GM12878 (cell line): ENCODE results near the gene GIGYF1. TPM values are rescaled to one million over a fixed set of nuclear protein-coding genes. Genes with fewer than 3 reads are reported as not detected.

Experiments
- ATAC-seq: fragments of 200-7000 bp; cut with Tn5 transposase; 3 replicates; pipeline ENCODE4 v1.9.1; 2020; ENCODE audit warnings: mild to moderate bottlenecking, moderate library complexity
- BruUV-seq: library from RNA; stranded (reverse); fragments of 400-500 nt; replicated peaks from 2 replicates; lab custom pipeline; 2021; lab: Mats Ljungman, UMichigan
- CTCF ChIA-PET: fragments of 300-600 bp; sonication (Branson Sonifier 250); formaldehyde crosslinking; extraction: SDS; loops from one replicate; lab custom pipeline; 2021; ENCODE audit warnings: inconsistent platforms; lab: Yijun Ruan, JAX
- POLR2A ChIA-PET: fragments of 350-600 bp; formaldehyde crosslinking; extraction: SDS; loops from one replicate; lab custom pipeline; 2021; ENCODE audit warnings: inconsistent platforms; lab: Charles Lee
- RAD21 ChIA-PET: fragments of 300-600 bp; sonication (Branson Sonifier 250); formaldehyde crosslinking; loops from one replicate; lab custom pipeline; 2023; ENCODE audit warnings: antibody characterized with exemption; ENCODE audit not compliant: unreplicated experiment; lab: Charles Lee
- SMC1A ChIA-PET: fragments of 300-600 bp; sonication (Branson Sonifier 250); formaldehyde crosslinking; loops from one replicate; lab custom pipeline; 2023; ENCODE audit not compliant: unreplicated experiment, uncharacterized antibody; lab: Charles Lee
- DNase-seq: peaks from one replicate; pipeline ENCODE4 v3.0.0-alpha.2; 2011; ENCODE audit warnings: low read depth, low spot score
- FAIRE-seq: peaks from 3 replicates; lab custom pipeline; 2011; peaks lifted over from hg19 to GRCh38; lab: Jason Lieb, UNC
- H2AFZ ChIP-seq: 2 replicates; pipeline ENCODE4 v1.6.0; 2011; ENCODE audit warnings: low read depth, low read length, control low read depth; ENCODE audit not compliant: control insufficient read depth
- H3K27ac ChIP-seq: 2 replicates; pipeline ENCODE4 v1.5.1; 2011; ENCODE audit warnings: control low read depth; ENCODE audit not compliant: control insufficient read depth, insufficient read depth
- H3K27me3 ChIP-seq, 2 experiments: replicated peaks in 1 of 2; 2 replicates each; pipeline versions ENCODE4 v1.6.0 to v1.6.1; 2011; ENCODE audit warnings: low read length in 1 of 2; ENCODE audit not compliant: control insufficient read depth in 2 of 2, insufficient read depth in 2 of 2
- H3K36me3 ChIP-seq, 2 experiments: 2 replicates each; pipeline ENCODE4 v1.5.1; 2011; ENCODE audit warnings: low read length in 1 of 2; ENCODE audit not compliant: control insufficient read depth in 2 of 2, insufficient read depth in 2 of 2
- H3K4me1 ChIP-seq: 2 replicates; pipeline ENCODE4 v1.6.1; 2011; ENCODE audit warnings: mild to moderate bottlenecking, low read length, moderate library complexity, mixed read lengths; ENCODE audit not compliant: control insufficient read depth, insufficient read depth
- H3K4me2 ChIP-seq: 2 replicates; pipeline ENCODE4 v1.6.0; 2011; ENCODE audit warnings: control low read depth; ENCODE audit not compliant: control insufficient read depth, insufficient read depth
- H3K4me3 ChIP-seq: fragments of 200-600 bp; sonication (generic); 2 replicates; pipeline ENCODE4 v1.5.1; 2016
- H3K79me2 ChIP-seq: 2 replicates; pipeline ENCODE4 v1.6.0; 2011; ENCODE audit warnings: low read length; ENCODE audit not compliant: control insufficient read depth, insufficient read depth
- H3K9ac ChIP-seq: 2 replicates; pipeline ENCODE4 v1.8.0; 2011; ENCODE audit warnings: low read length, control low read depth, mixed read lengths; ENCODE audit not compliant: control insufficient read depth, insufficient read depth
- H3K9me3 ChIP-seq: replicated peaks from 3 replicates; pipeline ENCODE4 v1.5.1; 2011; ENCODE audit warnings: mild to moderate bottlenecking, low read length; ENCODE audit not compliant: control insufficient read depth, insufficient read depth
- H4K20me1 ChIP-seq: 2 replicates; pipeline ENCODE4 v1.6.0; 2011; ENCODE audit not compliant: control insufficient read depth, insufficient read depth
- ASH2L ChIP-seq: fragments of 300-600, 200-600 bp; sonication (generic); IDR thresholded peaks from 2 replicates; pipeline ENCODE4 v1.6.1; 2017; ENCODE audit warnings: low read depth, mild to moderate bottlenecking, borderline replicate concordance
- CREM ChIP-seq: IDR thresholded peaks from 2 replicates; pipeline ENCODE4 v1.6.1; 2014; ENCODE audit warnings: antibody characterized with exemption, low read depth
- EED ChIP-seq: sonication (generic); IDR thresholded peaks from 2 replicates; pipeline ENCODE4 v1.6.1; 2016; ENCODE audit warnings: antibody characterized with exemption, low read depth
- EGR1 ChIP-seq, 2 experiments: IDR thresholded peaks; 1 replicate in 1 of 2; 2 replicates in 1 of 2; pipeline ENCODE4 v1.6.1; 2011 to 2012; ENCODE audit warnings: low read depth in 2 of 2, low read length in 2 of 2, borderline replicate concordance in 1 of 2, mild to moderate bottlenecking in 1 of 2, moderate library complexity in 1 of 2
- EP300 ChIP-seq, 2 experiments: fragments of 150-350 bp in 1 of 2; IDR thresholded peaks; 2 replicates each; pipeline ENCODE4 v1.6.1; 2011 to 2012; ENCODE audit warnings: low read depth in 2 of 2, low read length in 2 of 2, borderline replicate concordance in 1 of 2, improper control_type of control experiment in 1 of 2, inconsistent platforms in 1 of 2; ENCODE audit not compliant: control insufficient read depth in 1 of 2
- HDAC2 ChIP-seq: fragments of 200-600 bp; sonication (generic); IDR thresholded peaks from 2 replicates; pipeline ENCODE4 v1.6.1; 2017
- IRF4 ChIP-seq: IDR thresholded peaks from 2 replicates; pipeline ENCODE4 v1.6.1; 2011; ENCODE audit warnings: low read depth, low read length
- LARP7 ChIP-seq: fragments of 450-650 bp; IDR thresholded peaks from 2 replicates; pipeline ENCODE4 v1.6.1; 2017; ENCODE audit warnings: mild to moderate bottlenecking
- MEF2A ChIP-seq: IDR thresholded peaks from 2 replicates; pipeline ENCODE4 v1.6.1; 2011; ENCODE audit warnings: low read depth, mild to moderate bottlenecking, low read length, moderate library complexity; ENCODE audit not compliant: insufficient read depth
- MEF2B ChIP-seq: fragments of 450-650 bp; IDR thresholded peaks from 2 replicates; pipeline ENCODE4 v1.6.1; 2018; ENCODE audit warnings: mild to moderate bottlenecking, moderate library complexity; ENCODE audit not compliant: partially characterized antibody, poor library complexity, severe bottlenecking
- MTA2 ChIP-seq: fragments of 450-650 bp; IDR thresholded peaks from 2 replicates; pipeline ENCODE4 v1.6.1; 2016; ENCODE audit warnings: low read depth, mild to moderate bottlenecking, moderate library complexity
- RELA ChIP-seq: fragments of 450-650 bp; IDR thresholded peaks from 2 replicates; pipeline ENCODE4 v1.8.0; 2014; ENCODE audit warnings: borderline replicate concordance; ENCODE audit not compliant: partially characterized antibody
- SIX5 ChIP-seq: IDR thresholded peaks from 2 replicates; pipeline ENCODE4 v1.6.1; 2011; ENCODE audit warnings: mild to moderate bottlenecking, low read depth, low read length, moderate library complexity; ENCODE audit not compliant: severe bottlenecking
- SKIL ChIP-seq: fragments of 450-650 bp; IDR thresholded peaks from 2 replicates; pipeline ENCODE4 v1.6.1; 2017; ENCODE audit warnings: mild to moderate bottlenecking, low read depth, inconsistent platforms; ENCODE audit not compliant: poor library complexity, severe bottlenecking
- SMARCA5 ChIP-seq: fragments of 450-650 bp; IDR thresholded peaks from 2 replicates; pipeline ENCODE4 v1.6.1; 2017; ENCODE audit warnings: mild to moderate bottlenecking
- SMC3 ChIP-seq: IDR thresholded peaks from 2 replicates; pipeline ENCODE4 v1.6.1; 2011; ENCODE audit warnings: low read length, improper control_type of control experiment, borderline replicate concordance
- STAT1 ChIP-seq: fragments of 450-650 bp; conservative IDR thresholded peaks from 2 replicates; pipeline ENCODE4 v1.6.1; 2014; ENCODE audit warnings: antibody characterized with exemption, mild to moderate bottlenecking
- TCF3 ChIP-seq: IDR thresholded peaks from 2 replicates; pipeline ENCODE4 v1.6.1; 2012; ENCODE audit warnings: low read depth, mild to moderate bottlenecking, low read length, borderline replicate concordance; ENCODE audit not compliant: insufficient read depth
- ZBED1 ChIP-seq: IDR thresholded peaks from 2 replicates; pipeline ENCODE4 v1.6.1; 2016; ENCODE audit warnings: borderline replicate concordance
- WGBS: methylation state at CpG from one replicate; pipeline ENCODE4 v1.1.6; 2016; ENCODE audit warnings: low lambda C conversion rate; ENCODE audit not compliant: insufficient replicate concordance, insufficient coverage; ENCODE audit errors: missing lambda C conversion rate; 5-methylcytosine and 5-hydroxymethylcytosine counted together
- in situ Hi-C: fragments of 300-500 bp; cut with MboI; formaldehyde crosslinking; loops from 9 replicates; pipeline ENCODE4 v1.14.3; 2018; ENCODE audit warnings: mixed read lengths
- intact Hi-C: fragments of 100-400 bp; cut with micrococcal nuclease; formaldehyde crosslinking; loops from one replicate; pipeline ENCODE4 v1.14.2; 2022; ENCODE audit not compliant: unreplicated experiment
- polyA plus RNA-seq, 11 experiments: library from polyadenylated mRNA; depleted of rRNA in 4 of 11; unstranded in 6 of 11; stranded (reverse) in 5 of 11; fragments of >200 nt; fragmentation: Nextera tagmentation in 4 of 11; fragmentation: Illumina TruSeq in 1 of 11; extraction: Ambion mirVana in 4 of 11; extraction: Trizol in 1 of 11; gene quantifications; 1 replicate in 1 of 11; 2 replicates in 10 of 11; pipeline versions ENCODE4 v1.2.1 to v1.2.3, GENCODE V29; 2011 to 2016; ENCODE audit warnings: inconsistent platforms in 2 of 11, missing spikeins in 2 of 11, low read depth in 1 of 11
- total RNA-seq, 4 experiments: library from RNA; depleted of rRNA in 3 of 4; stranded (reverse); fragments of >200 nt in 3 of 4; fragmentation: Illumina TruSeq in 1 of 4; extraction: Trizol in 1 of 4; gene quantifications; 2 replicates each; pipeline versions ENCODE4 v1.2.1 to v1.2.3, GENCODE V29; 2013 to 2021
- TF ChIP-seq, protein P1 (sequence below), 3 experiments: IDR thresholded peaks in 2 of 3; conservative IDR thresholded peaks in 1 of 3; 2 replicates each; pipeline ENCODE4 v1.5.1; 2011; ENCODE audit warnings: low read depth in 3 of 3, low read length in 3 of 3, mild to moderate bottlenecking in 3 of 3, control low read depth in 2 of 3, moderate library complexity in 2 of 3, inconsistent platforms in 1 of 3, mixed read lengths in 1 of 3; ENCODE audit not compliant: control insufficient read depth in 2 of 3, insufficient read depth in 1 of 3; ENCODE audit errors: extremely low read depth in 1 of 3

GIGYF1 gene
- total and polyA plus RNA-seq, 10 of the 15 experiments (the other 5 are each of a cell fraction or from before 2014, with no cell fraction given), result 0.31 to 47.2 (median 9.9) TPM

DNA sequence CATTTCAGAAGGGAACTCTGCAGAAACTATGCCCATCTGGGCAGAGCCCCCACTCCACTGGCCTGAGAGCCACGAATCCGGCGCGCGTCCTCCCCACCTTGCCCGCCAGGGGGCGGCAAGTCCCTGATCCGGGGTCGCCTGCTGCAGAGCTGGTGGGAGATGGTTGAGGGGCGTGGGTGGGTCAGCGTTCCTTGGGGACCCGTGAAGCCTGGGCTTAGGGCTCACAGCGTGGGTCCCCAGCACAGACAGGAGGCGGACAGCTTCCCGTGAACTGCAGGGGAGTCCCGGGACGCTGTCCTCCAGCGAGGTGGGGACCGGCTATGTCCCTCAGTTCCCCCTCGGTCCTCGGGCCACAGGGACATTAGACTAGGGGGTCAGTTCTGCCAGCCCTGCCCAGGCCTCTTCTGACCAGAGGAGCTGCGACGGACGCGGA lies 11.3 kb upstream of the GIGYF1 start:
- TSS peak; percentile 99 for BruUV-seq
- H3K27ac ChIP-seq, result peak overlapping the region; percentile 93
- ATAC-seq (peak; percentile 87), DNase-seq (peak; percentile 36), FAIRE-seq (peak; percentile 31)
- peak overlapping the region; percentile 80 for H3K4me3 ChIP-seq
- peaks cover 18% of the 10 kb centered on the region for H3K79me2 ChIP-seq
- H2AFZ ChIP-seq, result peak overlapping the region; percentile 89
- H3K36me3 ChIP-seq, result peaks cover 0 to 5% of the 10 kb centered on the region in 2 experiments; a peak in 2 of 4 replicates
- under 1% methylated on average over 21 of the region's 25 CpGs for WGBS
- H4K20me1 ChIP-seq, result no peaks in the 10 kb centered on the region
- RAD21 ChIA-PET, result interaction anchor here (0.6 to 2.8 kb wide), 19 partner anchors 11 to 270 kb away, joined by 3 to 56 read pairs (median 4); partner anchors contain the start of genes EPO, FBXO24, GIGYF1 and GNB2
- peak overlapping the region; percentile 85 for H3K4me2 ChIP-seq
- H3K9me3 ChIP-seq, result no peaks in the 10 kb centered on the region
- in situ Hi-C loops (loop anchor here (10.0 kb wide), 1 partner anchor 149 kb away; the partner anchor contains the start of gene SLC12A9), intact Hi-C loops (loop anchor here (1.0 to 5.0 kb wide), 2 partner anchors 73 to 147 kb away; partner anchors contain the start of gene SLC12A9)
- SMC1A ChIA-PET, result interaction anchor here (0.8 to 3.1 kb wide), 11 partner anchors 9 to 185 kb away, joined by 3 to 44 read pairs (median 8); partner anchors contain the start of genes FBXO24, GIGYF1, LRCH4 and MOSPD3
- POLR2A ChIA-PET, result interaction anchor here (0.6 to 2.3 kb wide), 14 partner anchors 8 to 437 kb away, joined by 3 to 29 read pairs (median 6); partner anchors contain the start of genes FBXO24, GIGYF1, LRCH4 and MOSPD3
- CTCF ChIA-PET, result interaction anchor here (0.7 to 6.1 kb wide), 44 partner anchors 9 to 1028 kb away, joined by 3 to 134 read pairs (median 5); partner anchors contain the start of genes FBXO24, GIGYF1, GNB2 and LRCH4
- H3K9ac ChIP-seq, result peak overlapping the region; percentile 94
- peaks cover 13% of the 10 kb centered on the region for H3K4me1 ChIP-seq
- no peaks in the 10 kb centered on the region for H3K27me3 ChIP-seq
- TF ChIP-seq EP300 (IDR thresholded peaks at IDR 0.05; ENCODE audit: borderline replicate concordance in 1 of 2, control insufficient read depth in 1 of 2, low read depth in 2 of 2, low read length in 2 of 2), result no peak
- peak; percentile 62 for TF ChIP-seq SMC3
- TF ChIP-seq CREM, result 0 out of 2 replicates have a peak, but pooled peaks have one; percentile 14
- TF ChIP-seq, protein P1, sequence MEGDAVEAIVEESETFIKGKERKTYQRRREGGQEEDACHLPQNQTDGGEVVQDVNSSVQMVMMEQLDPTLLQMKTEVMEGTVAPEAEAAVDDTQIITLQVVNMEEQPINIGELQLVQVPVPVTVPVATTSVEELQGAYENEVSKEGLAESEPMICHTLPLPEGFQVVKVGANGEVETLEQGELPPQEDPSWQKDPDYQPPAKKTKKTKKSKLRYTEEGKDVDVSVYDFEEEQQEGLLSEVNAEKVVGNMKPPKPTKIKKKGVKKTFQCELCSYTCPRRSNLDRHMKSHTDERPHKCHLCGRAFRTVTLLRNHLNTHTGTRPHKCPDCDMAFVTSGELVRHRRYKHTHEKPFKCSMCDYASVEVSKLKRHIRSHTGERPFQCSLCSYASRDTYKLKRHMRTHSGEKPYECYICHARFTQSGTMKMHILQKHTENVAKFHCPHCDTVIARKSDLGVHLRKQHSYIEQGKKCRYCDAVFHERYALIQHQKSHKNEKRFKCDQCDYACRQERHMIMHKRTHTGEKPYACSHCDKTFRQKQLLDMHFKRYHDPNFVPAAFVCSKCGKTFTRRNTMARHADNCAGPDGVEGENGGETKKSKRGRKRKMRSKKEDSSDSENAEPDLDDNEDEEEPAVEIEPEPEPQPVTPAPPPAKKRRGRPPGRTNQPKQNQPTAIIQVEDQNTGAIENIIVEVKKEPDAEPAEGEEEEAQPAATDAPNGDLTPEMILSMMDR (IDR thresholded peaks at IDR 0.05 in 2 of 3, conservative IDR thresholded peaks at IDR 0.05 in 1 of 3; ENCODE audit: control insufficient read depth in 2 of 3, extremely low read depth in 1 of 3, insufficient read depth in 1 of 3, low read depth in 3 of 3, low read length in 3 of 3), result peak; percentile 81 to 98 (median 94)
- peak; percentile 94 for TF ChIP-seq SMARCA5
- no peak for TF ChIP-seq SIX5
- TF ChIP-seq IRF4, result 0 out of 2 replicates have a peak, but pooled peaks have one; percentile 20
- peak; percentile 69; the same call in 1 of the 2 replicates for TF ChIP-seq TCF3
- TF ChIP-seq SKIL, result no peak
- TF ChIP-seq LARP7, result peak; percentile 87
- TF ChIP-seq EGR1 (IDR thresholded peaks at IDR 0.05; ENCODE audit: borderline replicate concordance in 1 of 2, low read depth in 2 of 2, low read length in 2 of 2), result peak in 1 of 2 experiments; percentile 81; a peak in 2 of 3 replicates
- no peak for TF ChIP-seq ASH2L
- TF ChIP-seq ZBED1, result no peak
- TF ChIP-seq MEF2B, result peak; percentile 74
- TF ChIP-seq RELA, result no peak
- peak; percentile 9; the same call in 1 of the 2 replicates for TF ChIP-seq EED
- 0 out of 2 replicates have a peak, but pooled peaks have one; percentile 15 for TF ChIP-seq MTA2
- TF ChIP-seq MEF2A, result no peak
- TF ChIP-seq STAT1, result 0 out of 2 replicates have a peak, but pooled peaks have one; percentile 39
- TF ChIP-seq HDAC2, result no peak
